ENCODE results near the gene SCCPDH.

DNA sequence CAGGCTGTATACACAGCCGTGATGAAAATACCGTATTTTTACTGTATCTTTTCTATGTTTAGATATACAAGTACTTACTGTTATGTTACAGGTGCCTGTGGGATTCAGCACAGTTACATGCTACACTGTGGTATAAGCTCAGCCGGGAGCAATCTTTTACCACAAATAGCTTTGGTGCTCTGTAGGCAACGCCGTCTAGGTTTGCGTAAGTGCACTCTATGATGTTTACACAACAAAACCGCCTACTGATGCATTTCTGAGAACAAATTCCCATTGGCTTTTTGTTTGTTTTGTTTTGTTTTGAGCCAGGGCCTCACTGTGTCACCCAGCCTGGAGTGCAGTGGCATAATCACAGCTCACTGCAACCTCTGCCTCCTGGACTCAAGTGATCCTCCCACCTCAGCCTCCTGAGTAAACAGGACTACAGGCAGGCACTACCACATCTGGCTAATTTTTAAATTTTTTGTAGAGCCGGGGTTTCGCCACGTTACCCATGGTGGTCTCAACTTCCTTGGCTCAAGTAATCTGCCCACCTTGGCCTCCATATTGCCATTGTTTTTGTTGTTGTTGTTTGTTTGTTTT, 81.0 kb downstream of the SCCPDH start:
- TF ChIP-seq CTCF (IDR thresholded peaks at IDR 0.05) (no peak), POLR2A (IDR thresholded peaks at IDR 0.05) (no peak)

Measured in ovary (tissue), 3 donors.